ENCODE results near the gene EIPR1. TPM values are rescaled to one million over a fixed set of nuclear protein-coding genes. Genes with fewer than 3 reads are reported as not detected.

Gene EIPR1
- total and polyA plus RNA-seq, 8 donors = 4.3 to 12.5 (median 6.4) TPM

DNA sequence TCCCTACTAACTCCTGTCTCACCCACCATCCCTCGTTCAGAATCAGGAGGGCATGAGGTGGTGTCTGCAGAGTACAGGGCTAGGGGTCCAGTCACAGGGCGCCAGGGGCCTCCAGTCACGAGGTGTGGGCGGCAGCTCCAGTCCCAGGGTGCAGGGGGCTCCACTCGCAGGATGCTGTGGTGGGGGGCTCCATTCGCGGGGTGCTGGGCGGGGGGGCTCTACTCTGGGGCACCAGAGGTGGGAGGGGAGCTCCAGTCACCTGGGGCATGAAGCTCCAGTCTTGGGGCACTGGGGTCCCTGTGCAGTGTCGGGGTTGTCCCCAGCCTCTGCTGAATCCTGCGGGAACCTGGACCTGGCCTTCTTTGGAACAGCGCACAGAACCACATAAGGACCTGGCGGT, 66.0 kb downstream of the EIPR1 start:
- FAIRE-seq = no peak
- no peak overlapping the region for H3K27ac ChIP-seq
- intact Hi-C loops (cut with DNase I) = no loop called here
- H3K27me3 ChIP-seq = no peaks in the 10 kb centered on the region
- peak in 1 of 6 donors; percentile 27 for DNase-seq
- no peak for ATAC-seq
- 94 to 95% methylated on average over 12 of the region's 12 CpGs for WGBS, 2 donors
- H3K9me3 ChIP-seq = no peaks in the 10 kb centered on the region
- TF ChIP-seq, protein P1, sequence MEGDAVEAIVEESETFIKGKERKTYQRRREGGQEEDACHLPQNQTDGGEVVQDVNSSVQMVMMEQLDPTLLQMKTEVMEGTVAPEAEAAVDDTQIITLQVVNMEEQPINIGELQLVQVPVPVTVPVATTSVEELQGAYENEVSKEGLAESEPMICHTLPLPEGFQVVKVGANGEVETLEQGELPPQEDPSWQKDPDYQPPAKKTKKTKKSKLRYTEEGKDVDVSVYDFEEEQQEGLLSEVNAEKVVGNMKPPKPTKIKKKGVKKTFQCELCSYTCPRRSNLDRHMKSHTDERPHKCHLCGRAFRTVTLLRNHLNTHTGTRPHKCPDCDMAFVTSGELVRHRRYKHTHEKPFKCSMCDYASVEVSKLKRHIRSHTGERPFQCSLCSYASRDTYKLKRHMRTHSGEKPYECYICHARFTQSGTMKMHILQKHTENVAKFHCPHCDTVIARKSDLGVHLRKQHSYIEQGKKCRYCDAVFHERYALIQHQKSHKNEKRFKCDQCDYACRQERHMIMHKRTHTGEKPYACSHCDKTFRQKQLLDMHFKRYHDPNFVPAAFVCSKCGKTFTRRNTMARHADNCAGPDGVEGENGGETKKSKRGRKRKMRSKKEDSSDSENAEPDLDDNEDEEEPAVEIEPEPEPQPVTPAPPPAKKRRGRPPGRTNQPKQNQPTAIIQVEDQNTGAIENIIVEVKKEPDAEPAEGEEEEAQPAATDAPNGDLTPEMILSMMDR (IDR thresholded peaks at IDR 0.05) = no peak
- H3K4me3 ChIP-seq = no peak overlapping the region
- H3K4me1 ChIP-seq = no peaks in the 10 kb centered on the region
- H3K36me3 ChIP-seq = no peaks in the 10 kb centered on the region

DNA sequence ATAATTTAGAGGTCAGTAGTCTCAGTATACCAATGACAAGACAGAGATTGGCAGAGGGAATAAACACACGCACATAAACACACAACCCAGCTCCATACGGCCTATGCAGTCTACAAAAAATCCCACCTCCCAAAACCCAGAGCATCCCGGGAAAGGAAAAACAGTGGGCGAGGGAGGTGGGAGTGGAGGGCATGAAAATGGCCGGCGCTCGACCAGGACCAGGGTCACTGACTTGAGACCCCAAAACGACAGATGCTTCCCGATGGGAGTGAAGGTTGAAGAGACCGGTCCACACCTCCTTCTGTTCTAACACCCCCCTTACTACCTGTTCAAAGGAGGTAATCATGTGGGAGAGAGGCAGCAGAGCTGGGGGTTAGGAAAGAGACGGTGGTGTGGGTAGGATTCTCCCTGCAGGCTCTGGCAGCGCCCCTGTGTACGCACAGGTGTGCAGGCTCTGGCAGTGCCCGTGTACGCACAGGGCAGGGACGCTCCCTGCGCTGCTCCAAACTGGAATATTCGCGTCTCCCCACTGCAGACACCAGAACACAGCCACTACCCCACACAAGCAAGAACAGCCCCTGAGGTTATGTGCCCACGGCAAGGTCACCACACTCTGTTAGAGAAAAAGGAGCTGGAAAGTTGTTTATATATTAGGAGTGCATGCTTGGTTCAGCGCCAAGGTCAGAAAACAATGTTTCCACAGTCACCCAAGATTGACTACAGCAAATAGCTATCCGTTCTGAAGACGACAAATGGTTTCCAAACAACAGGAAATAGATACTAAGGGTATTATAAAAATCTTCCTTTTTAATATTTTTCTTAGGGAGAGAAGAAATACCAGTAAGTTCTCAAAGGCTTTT, 67.9 kb downstream of the EIPR1 start:
- intact Hi-C loops (cut with DNase I) = no loop called here
- Histone ChIP-seq H3K4me1 (no peaks in the 10 kb centered on the region), H3K36me3 (no peaks in the 10 kb centered on the region), H3K9me3 (no peaks in the 10 kb centered on the region), H3K27ac (peak overlapping the region in 1 of 4 donors; percentile 25), H3K4me3 (no peak overlapping the region), H3K27me3 (no peaks in the 10 kb centered on the region)
- peak in 2 of 4 donors; percentile 63 to 68 for ATAC-seq
- TF ChIP-seq, protein P1 (IDR thresholded peaks at IDR 0.05) = no peak
- DNase-seq = peak in 1 of 6 donors; percentile 40
- FAIRE-seq = no peak
- 65 to 66% methylated on average over 23 of the region's 23 CpGs for WGBS, 2 donors

DNA sequence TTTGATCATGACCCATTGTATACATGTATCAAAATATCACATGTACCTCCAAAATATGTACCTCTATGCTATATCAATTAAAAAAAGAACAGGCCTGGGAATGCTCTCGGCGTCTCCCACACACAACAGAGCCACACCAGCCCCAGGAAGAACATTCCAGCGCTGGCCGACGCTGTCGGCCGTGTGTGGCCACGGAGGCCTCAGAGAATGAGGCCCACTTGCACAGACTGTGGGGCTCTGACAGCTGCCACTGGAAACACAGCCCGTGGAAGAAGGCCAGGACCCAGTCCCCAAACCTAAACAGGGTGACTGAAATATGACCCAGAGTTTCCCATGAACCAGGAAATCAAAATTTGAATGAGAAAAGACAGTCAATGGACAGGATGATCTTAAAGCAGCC, 69.7 kb downstream of the EIPR1 start:
- ATAC-seq (no peak), FAIRE-seq (no peak), DNase-seq (no peak)
- no peaks in the 10 kb centered on the region for H3K9me3 ChIP-seq
- TF ChIP-seq, protein P1 (IDR thresholded peaks at IDR 0.05) = no peak
- H3K4me3 ChIP-seq = no peak overlapping the region
- intact Hi-C loops (cut with DNase I) = no loop called here
- H3K36me3 ChIP-seq = no peaks in the 10 kb centered on the region
- H3K27me3 ChIP-seq = no peaks in the 10 kb centered on the region
- 95% methylated on average over 9 of the region's 9 CpGs for WGBS, 2 donors
- no peaks in the 10 kb centered on the region for H3K4me1 ChIP-seq
- no peak overlapping the region for H3K27ac ChIP-seq

DNA sequence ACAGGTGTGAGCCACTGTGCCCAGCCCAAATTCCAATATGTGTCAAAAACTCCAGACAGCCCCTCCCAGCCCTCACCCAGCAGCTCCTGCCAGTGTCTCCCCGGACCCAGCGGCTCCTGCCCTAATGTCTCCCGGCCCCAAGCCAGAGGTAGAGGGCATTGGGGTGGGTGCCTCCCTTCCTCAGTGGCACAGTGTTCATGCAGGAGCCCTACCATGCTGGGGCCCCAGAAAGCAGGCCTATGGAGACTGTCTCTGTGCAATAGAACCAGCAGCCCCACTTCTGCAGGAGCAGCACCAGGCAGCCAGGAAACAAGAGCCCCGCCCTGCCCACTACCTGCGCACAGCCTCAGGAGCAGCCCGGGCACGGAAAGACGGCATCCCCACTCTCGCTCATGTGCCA, 70.4 kb downstream of the EIPR1 start:
- WGBS, 2 donors = 96 to 97% methylated on average over 9 of the region's 9 CpGs
- no peak overlapping the region for H3K4me3 ChIP-seq
- no peaks in the 10 kb centered on the region for H3K9me3 ChIP-seq
- FAIRE-seq (no peak), DNase-seq (no peak), ATAC-seq (no peak)
- TF ChIP-seq, protein P1 (IDR thresholded peaks at IDR 0.05) = no peak
- no peaks in the 10 kb centered on the region for H3K27me3 ChIP-seq
- no peak overlapping the region for H3K27ac ChIP-seq
- intact Hi-C loops (cut with DNase I) = no loop called here
- no peaks in the 10 kb centered on the region for H3K36me3 ChIP-seq
- H3K4me1 ChIP-seq = no peaks in the 10 kb centered on the region

DNA sequence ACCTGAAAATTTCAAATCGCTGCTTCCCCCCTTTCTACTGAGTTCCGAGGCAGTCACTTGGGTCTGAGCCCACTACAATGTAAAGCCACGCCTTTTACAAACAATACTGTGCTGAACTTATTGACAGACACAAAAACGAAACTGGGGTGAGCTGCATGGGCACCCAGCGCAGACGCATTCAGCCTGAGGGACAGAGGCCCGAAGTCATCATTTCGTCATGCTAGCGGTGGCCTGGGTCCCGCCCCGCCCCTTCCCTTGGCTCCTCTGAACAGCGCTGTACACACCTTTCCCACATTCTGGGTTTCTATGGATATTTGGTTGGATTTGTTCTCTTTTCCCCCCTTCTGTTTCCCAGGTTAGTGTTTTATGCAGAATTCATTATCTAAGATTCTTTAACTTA, 71.7 kb downstream of the EIPR1 start:
- no peaks in the 10 kb centered on the region for H3K27me3 ChIP-seq
- ATAC-seq (no peak), DNase-seq (no peak), FAIRE-seq (no peak)
- TF ChIP-seq, protein P1 (IDR thresholded peaks at IDR 0.05) = no peak
- H3K9me3 ChIP-seq = no peaks in the 10 kb centered on the region
- 76 to 86% methylated on average over 12 of the region's 12 CpGs for WGBS, 2 donors
- H3K36me3 ChIP-seq = peaks cover 0 to 5% (median 0%) of the 10 kb centered on the region in 3 donors
- no peak overlapping the region for H3K27ac ChIP-seq
- intact Hi-C loops (cut with DNase I) = no loop called here
- no peaks in the 10 kb centered on the region for H3K4me1 ChIP-seq
- H3K4me3 ChIP-seq = no peak overlapping the region

Data from pancreas (tissue), 10 donors.